ENCODE results near the gene NFX1.

The NFX1 gene

DNA sequence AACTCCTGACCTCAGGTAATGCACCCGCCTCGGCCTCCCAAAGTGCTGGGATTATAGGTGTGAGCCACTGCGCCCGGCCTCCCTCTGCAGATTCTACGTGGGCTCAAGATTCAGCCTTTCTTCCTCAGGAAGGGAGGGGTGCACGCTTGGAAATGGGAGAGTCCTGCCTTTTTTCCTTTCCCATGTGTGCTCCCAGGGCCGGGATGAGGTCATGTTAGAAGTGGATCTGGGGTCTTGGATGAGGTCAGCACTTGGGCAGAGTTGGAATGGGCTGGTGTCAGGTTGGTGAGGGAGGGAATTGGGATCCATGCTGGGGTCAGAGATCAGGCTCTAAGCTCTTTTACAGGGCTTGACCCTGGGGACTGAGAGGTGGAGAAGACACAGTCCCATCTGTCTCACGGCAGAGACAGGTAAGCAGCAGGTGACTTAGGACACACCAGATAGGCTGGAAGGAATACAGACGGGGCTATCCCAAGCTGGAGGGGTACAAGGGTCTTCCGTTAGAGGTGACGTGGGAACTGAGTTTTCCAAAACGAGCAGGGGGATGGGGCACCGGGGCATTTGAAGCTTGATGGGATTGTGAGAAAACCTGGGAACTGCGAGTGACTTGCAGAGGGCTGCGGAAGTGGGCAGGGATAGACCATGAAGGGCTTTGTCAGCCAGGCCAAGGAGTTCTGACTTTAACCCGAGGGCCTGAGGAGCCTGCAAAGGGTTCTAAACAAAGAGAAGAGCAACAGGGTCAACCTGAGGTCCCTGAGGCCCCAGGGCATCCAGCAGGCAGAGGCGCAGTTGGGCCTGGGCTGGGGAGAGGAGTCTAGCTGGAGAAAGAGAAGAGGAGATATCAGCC lies 113.8 kb downstream of the NFX1 start:
- H3K4me3 ChIP-seq (replicated peaks in 1 of 2; ENCODE audit: low read depth in 2 of 2, low read length in 2 of 2) = no peak overlapping the region
- TF ChIP-seq, protein P1, sequence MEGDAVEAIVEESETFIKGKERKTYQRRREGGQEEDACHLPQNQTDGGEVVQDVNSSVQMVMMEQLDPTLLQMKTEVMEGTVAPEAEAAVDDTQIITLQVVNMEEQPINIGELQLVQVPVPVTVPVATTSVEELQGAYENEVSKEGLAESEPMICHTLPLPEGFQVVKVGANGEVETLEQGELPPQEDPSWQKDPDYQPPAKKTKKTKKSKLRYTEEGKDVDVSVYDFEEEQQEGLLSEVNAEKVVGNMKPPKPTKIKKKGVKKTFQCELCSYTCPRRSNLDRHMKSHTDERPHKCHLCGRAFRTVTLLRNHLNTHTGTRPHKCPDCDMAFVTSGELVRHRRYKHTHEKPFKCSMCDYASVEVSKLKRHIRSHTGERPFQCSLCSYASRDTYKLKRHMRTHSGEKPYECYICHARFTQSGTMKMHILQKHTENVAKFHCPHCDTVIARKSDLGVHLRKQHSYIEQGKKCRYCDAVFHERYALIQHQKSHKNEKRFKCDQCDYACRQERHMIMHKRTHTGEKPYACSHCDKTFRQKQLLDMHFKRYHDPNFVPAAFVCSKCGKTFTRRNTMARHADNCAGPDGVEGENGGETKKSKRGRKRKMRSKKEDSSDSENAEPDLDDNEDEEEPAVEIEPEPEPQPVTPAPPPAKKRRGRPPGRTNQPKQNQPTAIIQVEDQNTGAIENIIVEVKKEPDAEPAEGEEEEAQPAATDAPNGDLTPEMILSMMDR (IDR thresholded peaks at IDR 0.05; ENCODE audit: low read depth, low read length) = no peak

DNA sequence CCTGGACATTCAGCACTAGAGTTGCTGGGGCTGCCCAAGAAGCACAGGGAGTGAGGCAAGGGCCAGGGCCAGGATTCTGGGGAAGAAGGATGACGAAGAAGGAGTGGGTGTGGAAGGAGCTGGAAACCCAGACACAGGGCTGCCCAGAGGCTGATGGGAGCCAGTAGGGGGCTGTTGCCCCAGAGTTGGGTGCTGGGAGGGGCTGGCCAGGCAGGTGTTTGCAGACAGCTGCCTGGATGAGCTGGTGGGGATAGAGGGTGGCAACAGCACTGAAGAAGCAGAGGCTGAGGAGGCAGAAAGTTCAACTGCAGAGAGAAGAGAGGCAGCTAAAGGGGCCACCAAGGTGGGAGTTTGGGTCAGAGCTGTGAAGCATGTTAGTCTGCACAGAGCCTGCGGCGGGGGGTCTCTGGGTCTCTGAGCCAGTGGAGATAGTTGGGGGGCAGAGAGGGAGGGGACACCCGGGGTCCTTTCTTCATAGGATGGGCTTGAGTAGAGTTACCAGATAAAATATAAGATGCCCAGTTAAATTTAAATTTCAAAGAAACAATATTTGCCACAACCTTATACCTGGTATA lies 114.6 kb downstream of the NFX1 start:
- TF ChIP-seq, protein P1 (IDR thresholded peaks at IDR 0.05; ENCODE audit: low read depth, low read length) = no peak
- peak in 1 of 2 donors; percentile 35 for DNase-seq (ENCODE audit: low read depth in 2 of 2)
- no peak overlapping the region for H3K4me3 ChIP-seq (replicated peaks in 1 of 2; ENCODE audit: low read depth in 2 of 2, low read length in 2 of 2)

More for the DNA sequence above, 113.8 kb downstream of the NFX1 start:
- DNase-seq (ENCODE audit: low read depth in 2 of 2) = no peak

DNA sequence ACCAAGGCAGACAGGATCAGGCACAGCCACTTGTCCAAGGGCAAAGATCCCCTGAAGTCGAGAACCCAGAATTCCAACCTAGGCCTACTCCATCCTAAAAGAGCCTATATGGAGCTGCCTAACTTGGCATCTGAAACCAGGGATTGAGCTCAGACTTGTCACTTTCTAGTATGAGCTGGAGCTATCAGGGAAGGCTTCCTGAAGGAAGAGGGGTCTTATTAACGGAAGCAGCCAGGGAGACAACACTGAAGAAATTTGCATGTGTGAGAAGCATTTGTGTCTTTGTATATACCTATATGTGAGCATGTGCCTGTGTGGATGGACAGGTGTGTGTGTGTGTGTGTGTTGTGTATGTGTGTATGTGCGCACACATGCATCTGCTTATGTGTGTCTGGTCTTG lies 116.7 kb downstream of the NFX1 start:
- TF ChIP-seq, protein P1 (IDR thresholded peaks at IDR 0.05; ENCODE audit: low read depth, low read length) = no peak
- no peak for DNase-seq (ENCODE audit: low read depth in 2 of 2)
- H3K4me3 ChIP-seq (replicated peaks in 1 of 2; ENCODE audit: low read depth in 2 of 2, low read length in 2 of 2) = no peak overlapping the region

DNA sequence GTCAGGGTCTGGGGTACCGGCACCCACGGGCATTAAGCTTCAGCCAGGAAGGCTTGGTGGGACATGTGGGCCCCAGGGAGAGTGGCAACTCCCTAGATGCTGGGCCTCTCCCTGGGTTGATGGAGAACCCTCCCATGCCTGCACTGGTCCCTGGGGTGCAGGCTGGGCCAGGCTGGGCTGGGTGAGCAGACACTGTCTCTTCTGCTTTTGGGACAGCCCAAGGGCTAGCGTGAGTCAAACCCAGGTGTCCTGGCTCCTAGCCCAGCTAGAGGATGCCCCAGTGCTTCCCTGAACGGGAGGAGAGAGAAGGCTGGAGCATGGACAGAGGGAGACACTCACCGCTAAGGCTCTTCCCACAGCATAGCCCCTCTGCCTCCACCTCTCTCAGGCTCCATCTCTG lies 117.8 kb downstream of the NFX1 start:
- peak in 1 of 2 donors; percentile 22 for DNase-seq (ENCODE audit: low read depth in 2 of 2)
- TF ChIP-seq, protein P1 (IDR thresholded peaks at IDR 0.05; ENCODE audit: low read depth, low read length) = no peak
- no peak overlapping the region for H3K4me3 ChIP-seq (replicated peaks in 1 of 2; ENCODE audit: low read depth in 2 of 2, low read length in 2 of 2)

DNA sequence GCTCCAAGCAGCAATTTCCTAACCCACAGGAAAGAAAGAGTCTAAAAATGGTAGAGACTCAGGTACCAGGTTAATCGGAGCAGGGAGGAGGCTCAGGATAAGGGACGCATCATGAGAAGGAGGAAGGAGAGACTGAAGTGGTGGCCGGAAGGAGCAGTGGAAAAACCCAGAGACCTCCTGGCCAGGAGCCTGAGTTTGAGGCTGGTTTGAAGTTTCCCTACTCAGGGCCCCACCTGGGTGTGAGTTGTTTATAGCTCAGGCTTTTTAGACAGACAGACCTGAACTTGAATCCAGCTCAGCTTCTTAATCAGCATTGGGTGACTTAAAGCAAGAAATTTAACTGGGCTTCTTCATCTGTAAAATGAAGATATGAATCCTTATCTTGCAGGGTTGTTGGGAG lies 124.0 kb downstream of the NFX1 start:
- H3K4me3 ChIP-seq (replicated peaks in 1 of 2; ENCODE audit: low read depth in 2 of 2, low read length in 2 of 2) = no peak overlapping the region
- TF ChIP-seq, protein P1 (IDR thresholded peaks at IDR 0.05; ENCODE audit: low read depth, low read length) = no peak
- no peak for DNase-seq (ENCODE audit: low read depth in 2 of 2)

DNA sequence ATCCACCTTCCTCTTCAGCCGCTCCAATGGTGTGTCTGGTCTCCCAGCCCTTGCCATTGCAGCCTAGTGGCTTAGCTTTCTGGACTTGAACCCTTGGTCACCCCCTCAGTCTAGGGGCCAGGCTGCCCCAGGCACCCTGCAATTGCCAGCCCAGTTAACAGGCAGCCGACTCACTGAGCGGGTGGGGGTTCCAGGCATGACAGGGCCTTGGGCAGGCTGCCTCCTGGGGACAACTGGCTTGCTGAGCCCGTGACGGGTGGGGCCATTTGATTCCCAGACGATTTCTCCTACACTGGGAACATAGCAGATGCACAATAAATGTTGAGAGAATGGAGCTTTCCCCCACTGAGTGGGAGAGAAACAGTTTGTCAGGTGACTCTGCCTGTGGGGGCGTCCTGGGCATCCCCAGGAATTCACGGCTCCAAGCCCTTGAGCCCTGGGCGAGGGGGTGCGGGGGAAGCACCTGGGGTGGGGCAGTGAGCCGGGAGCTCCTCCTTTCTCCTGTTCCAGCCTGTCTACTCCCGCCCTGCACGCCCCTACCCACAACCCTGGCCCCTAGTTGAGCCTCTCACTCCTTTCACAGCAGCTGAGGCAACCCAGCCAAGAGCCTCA lies 124.7 kb downstream of the NFX1 start:
- no peak for DNase-seq (ENCODE audit: low read depth in 2 of 2)
- H3K4me3 ChIP-seq (replicated peaks in 1 of 2; ENCODE audit: low read depth in 2 of 2, low read length in 2 of 2) = no peak overlapping the region
- TF ChIP-seq, protein P1 (IDR thresholded peaks at IDR 0.05; ENCODE audit: low read depth, low read length) = no peak

Measured in cardiac fibroblast (primary cell).